Fibroblast of upper back skin (primary cell): ENCODE data around the gene ITPR2.
"Not testable (repeated sequence)": the region's sequence is repeated elsewhere in the genome, so short reads cannot be mapped to it uniquely, and the experiment has no call there.

Experiments used
- DNase-seq: peaks from one replicate; pipeline ENCODE4 v3.0.0-alpha.2; 2013

ITPR2 gene

GRCh38 chr12:26331960-26332359 lies 501.0 kb downstream of the ITPR2 start:
- no peak for DNase-seq

DNA sequence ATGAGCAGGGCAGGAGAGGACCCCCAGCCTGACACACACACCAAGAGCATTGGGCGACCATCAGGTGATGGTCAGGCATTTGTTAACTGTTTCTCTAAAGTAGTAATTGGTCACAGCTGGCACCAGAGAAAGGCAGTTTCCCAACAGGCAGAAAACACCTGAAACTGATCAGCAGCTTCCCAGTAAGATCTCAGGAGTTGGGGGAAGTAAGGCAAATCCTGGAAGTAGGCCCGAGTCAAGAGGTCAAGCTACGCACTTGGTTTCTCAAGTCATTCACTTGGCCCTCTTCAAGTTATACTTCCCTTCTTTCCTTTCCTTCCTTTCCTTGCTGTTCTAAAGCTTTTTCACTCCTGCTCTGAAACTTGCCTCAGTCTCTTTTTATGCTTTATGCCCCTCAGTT lies 501.9 kb downstream of the ITPR2 start:
- DNase-seq: no peak

GRCh38 chr12:26327975-26328644 lies 504.9 kb downstream of the ITPR2 start:
- no peak for DNase-seq

GRCh38 chr12:26323673-26324072 lies 509.3 kb downstream of the ITPR2 start:
- no peak for DNase-seq

DNA sequence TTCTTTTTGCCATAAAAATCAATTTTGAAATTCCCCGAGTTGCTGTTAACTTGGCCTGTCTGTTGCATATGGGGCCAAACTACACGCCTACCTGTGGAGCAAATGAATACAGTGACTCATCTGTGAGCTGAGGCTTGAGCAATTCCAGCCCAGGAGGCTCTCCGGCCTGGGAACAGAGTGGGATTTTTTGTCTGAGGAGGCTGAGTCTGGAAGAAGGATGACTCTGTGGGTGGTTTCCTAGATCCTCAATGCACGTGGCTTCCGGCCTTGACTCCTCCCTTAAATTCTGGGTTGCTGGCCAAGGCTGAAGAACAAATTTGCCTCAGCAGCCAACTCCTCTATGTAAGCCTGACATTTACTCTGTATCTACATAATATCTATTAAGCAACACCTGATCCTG lies 513.5 kb downstream of the ITPR2 start:
- DNase-seq: peak; percentile 91

- peak; percentile 60 for DNase-seq
These were observed 514.3 kb downstream of the ITPR2 start for GRCh38 chr12:26318661-26319068.

- DNase-seq: peak; percentile 60
These were observed 514.9 kb downstream of the ITPR2 start for GRCh38 chr12:26317942-26318575.

GRCh38 chr12:26314103-26314502 lies 518.9 kb downstream of the ITPR2 start:
- DNase-seq: not testable (repeated sequence)

GRCh38 chr12:26310489-26310888 lies 522.5 kb downstream of the ITPR2 start:
- DNase-seq: not testable (repeated sequence)

DNA sequence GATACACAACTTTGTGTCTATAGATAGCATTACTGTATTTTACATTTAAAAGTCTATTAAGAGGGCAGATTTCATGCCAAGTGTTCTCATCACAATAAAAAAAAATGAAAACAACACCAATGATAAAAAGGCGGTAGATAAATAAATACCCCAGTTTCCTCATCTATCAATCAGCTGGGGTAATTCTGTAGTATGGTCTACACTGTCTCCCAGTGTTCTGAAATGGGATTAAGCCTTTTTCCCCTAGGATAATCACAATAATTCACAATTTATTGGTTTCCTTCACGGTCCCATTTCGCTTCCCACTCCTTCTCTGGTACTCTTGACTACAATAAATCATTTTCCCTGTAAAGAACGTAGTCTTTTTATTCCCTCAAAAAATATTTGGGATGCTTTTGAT lies 523.4 kb downstream of the ITPR2 start:
- DNase-seq: no peak

DNA sequence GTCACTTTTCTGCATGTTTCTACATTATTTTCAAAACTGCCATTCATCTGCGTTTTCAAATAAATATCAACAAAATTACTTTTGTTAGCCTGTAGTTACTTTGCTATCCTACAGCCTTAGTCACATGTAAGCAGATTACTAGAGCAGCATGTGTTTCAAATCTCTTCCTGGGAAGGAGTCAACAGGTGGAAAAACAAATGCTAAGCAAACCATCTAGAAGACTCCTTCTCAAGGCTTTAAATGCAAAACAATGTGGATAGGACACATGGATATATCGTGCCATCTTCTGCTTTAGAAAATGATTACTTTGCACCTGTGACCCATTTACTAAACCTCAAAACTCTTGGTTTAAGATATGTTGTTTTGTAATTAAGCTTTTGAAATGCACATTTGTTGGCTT lies 528.7 kb downstream of the ITPR2 start:
- no peak for DNase-seq

DNA sequence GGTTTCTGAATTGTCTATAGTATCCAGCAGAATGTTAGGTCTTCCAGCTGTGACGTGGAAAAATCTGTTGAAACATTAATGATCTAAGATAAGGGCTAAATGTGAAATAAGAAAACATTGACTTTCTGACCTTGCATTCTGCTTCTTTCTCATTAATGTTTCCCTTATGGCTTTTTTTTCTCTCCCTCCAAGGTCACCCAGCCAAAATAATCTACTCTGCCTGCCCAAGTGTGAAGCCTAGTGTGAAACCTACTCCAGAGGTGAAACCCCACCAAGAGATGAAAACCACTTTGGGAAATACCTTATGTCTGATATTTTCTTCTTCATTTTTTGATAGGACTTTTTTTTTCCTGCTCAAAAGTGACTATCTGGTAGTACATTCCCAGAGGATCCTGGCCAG lies 529.6 kb downstream of the ITPR2 start:
- no peak for DNase-seq

GRCh38 chr12:26302776-26303175 lies 530.2 kb downstream of the ITPR2 start:
- no peak for DNase-seq

- DNase-seq: no peak
These were observed 533.2 kb downstream of the ITPR2 start for GRCh38 chr12:26299751-26300150.

DNA sequence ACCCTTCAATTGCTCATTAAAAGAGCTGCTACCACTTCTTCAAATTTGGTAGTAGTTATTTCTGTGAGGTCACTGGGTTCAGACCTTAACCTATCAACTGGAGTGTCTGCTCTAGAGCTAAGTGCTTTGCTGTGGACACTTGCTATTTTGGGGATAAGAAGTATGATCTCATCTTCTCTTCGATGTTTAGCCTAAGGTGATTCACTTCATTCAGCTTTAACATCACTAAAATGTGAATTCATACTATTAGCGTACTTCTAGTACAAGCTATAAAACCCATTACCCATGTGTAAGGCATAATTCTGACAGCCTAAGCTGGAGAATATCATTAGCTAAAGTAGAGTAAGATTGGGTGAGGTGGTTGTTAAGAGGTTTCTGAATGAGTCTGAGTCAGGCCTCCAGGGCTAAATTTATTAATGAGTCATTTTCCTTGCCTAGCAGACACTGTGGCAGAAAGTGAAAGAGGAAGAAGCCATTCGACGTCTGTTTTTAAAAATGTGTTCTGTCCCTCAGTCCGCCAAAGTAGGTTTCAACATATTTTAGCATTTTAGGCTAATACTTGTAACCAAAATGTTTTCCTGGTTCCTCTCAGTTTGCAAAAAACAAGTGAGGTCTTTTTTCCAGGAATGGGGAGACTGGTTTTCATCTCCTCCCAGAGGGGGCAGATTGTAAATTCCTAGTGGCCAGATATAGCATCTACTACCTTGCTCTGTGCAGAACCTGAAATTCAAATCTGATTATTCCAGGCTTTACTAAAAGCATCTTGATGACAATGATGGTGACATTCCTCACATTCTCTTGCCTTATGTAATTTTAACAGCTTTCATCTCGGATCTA lies 534.0 kb downstream of the ITPR2 start:
- DNase-seq: peak; percentile 87

GRCh38 chr12:26297396-26298070 lies 535.5 kb downstream of the ITPR2 start:
- no peak for DNase-seq

- no peak for DNase-seq
These were observed 538.0 kb downstream of the ITPR2 start for GRCh38 chr12:26295001-26295400.

- peak; percentile 73 for DNase-seq
These were observed 539.4 kb downstream of the ITPR2 start for GRCh38 chr12:26293612-26294011.

GRCh38 chr12:26292596-26292995 lies 540.4 kb downstream of the ITPR2 start:
- DNase-seq: no peak

- no peak for DNase-seq
These were observed 542.4 kb downstream of the ITPR2 start for GRCh38 chr12:26290565-26290964.

DNA sequence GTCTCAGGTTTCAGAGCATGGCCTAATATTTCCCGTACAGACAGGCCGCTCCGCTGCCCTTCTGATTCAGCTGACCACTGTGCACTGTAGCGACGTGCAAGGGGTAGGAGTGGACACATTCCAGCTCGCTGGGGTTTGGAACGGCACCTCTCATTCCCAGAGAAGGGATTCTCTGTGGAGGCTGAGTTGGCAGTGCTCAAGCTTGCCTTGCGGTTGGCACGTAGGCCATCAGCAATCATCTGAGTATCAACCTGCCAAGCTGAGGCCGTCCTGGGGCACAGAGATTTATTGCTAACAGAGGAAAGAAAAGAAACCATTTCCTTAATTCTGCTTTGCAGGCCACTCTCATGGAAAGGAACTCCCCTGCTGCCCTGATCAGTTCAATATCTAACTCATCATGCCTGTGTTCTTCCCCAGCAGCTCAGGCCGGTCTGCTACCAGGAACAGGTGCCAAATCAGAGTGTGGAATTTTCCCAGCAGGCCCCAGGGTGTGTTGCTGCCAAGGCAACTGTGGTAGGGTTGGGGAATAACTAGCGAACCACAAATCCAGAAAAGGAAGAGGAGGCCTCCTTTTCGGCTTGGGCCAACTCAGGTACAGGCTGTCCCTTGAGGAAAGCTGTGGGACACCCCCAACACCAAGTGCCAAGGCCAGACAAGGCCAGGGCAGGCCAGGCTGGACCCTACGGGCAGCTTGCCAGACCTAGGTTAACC lies 545.2 kb downstream of the ITPR2 start:
- peak; percentile 43 for DNase-seq
